Keratinocyte (primary cell): ENCODE results near the gene DNAJC17. TPM values are rescaled to one million over a fixed set of nuclear protein-coding genes. Genes with fewer than 3 reads are reported as not detected.

Experiments
- DNase-seq: peaks from one replicate; pipeline ENCODE4 v3.0.0-alpha.2; 2011; ENCODE audit warnings: low read depth, missing footprints, low spot score
- FAIRE-seq: peaks from 2 replicates; lab custom pipeline; 2011; peaks lifted over from hg19 to GRCh38; lab: Jason Lieb, UNC
- H2AFZ ChIP-seq: 2 replicates; pipeline ENCODE4 v1.6.0; 2012; ENCODE audit warnings: low read length, control low read depth, inconsistent platforms; ENCODE audit not compliant: control insufficient read depth
- H3K27ac ChIP-seq: 2 replicates; pipeline ENCODE4 v1.5.1; 2011; ENCODE audit warnings: low read length; ENCODE audit not compliant: control insufficient read depth, insufficient read depth
- H3K27me3 ChIP-seq: 3 replicates; pipeline ENCODE4 v1.6.0; 2011; ENCODE audit warnings: low read length; ENCODE audit not compliant: control insufficient read depth, insufficient read depth; ENCODE audit errors: extremely low read depth
- H3K36me3 ChIP-seq, 2 experiments: 2 replicates in 1 of 2; 3 replicates in 1 of 2; pipeline ENCODE4 v1.5.1; 2011; ENCODE audit warnings: low read length in 2 of 2, mild to moderate bottlenecking in 1 of 2; ENCODE audit not compliant: control insufficient read depth in 2 of 2, insufficient read depth in 2 of 2; ENCODE audit errors: extremely low read depth in 1 of 2
- H3K4me1 ChIP-seq: 3 replicates; pipeline ENCODE4 v1.5.1; 2011; ENCODE audit warnings: low read length; ENCODE audit not compliant: control insufficient read depth, insufficient read depth; ENCODE audit errors: extremely low read depth
- H3K4me2 ChIP-seq: 3 replicates; pipeline ENCODE4 v1.6.0; 2011; ENCODE audit warnings: low read depth, low read length; ENCODE audit not compliant: control insufficient read depth, insufficient read depth; ENCODE audit errors: extremely low read depth
- H3K4me3 ChIP-seq, 3 experiments: fragments of 200-600 bp in 1 of 3; sonication (generic) in 1 of 3; 2 replicates in 2 of 3; 3 replicates in 1 of 3; pipeline ENCODE4 v1.5.1; 2011 to 2016; ENCODE audit warnings: low read length in 3 of 3, mild to moderate bottlenecking in 3 of 3, control low read depth in 2 of 3, inconsistent platforms in 1 of 3, low read depth in 1 of 3, mixed read lengths in 1 of 3, mixed run types in 1 of 3, moderate library complexity in 1 of 3; ENCODE audit not compliant: control insufficient read depth in 2 of 3, insufficient read depth in 2 of 3; ENCODE audit errors: extremely low read depth in 1 of 3
- H3K79me2 ChIP-seq: 2 replicates; pipeline ENCODE4 v1.6.0; 2012; ENCODE audit warnings: low read length; ENCODE audit not compliant: control insufficient read depth, insufficient read depth
- H3K9ac ChIP-seq: 3 replicates; pipeline ENCODE4 v1.6.0; 2011; ENCODE audit warnings: low read length; ENCODE audit not compliant: control insufficient read depth, insufficient read depth; ENCODE audit errors: extremely low read depth
- H3K9me1 ChIP-seq: 3 replicates; pipeline ENCODE4 v1.6.0; 2011; ENCODE audit warnings: low read length; ENCODE audit not compliant: control insufficient read depth, insufficient read depth; ENCODE audit errors: extremely low read depth
- H3K9me3 ChIP-seq: 2 replicates; pipeline ENCODE4 v1.5.1; 2012; ENCODE audit warnings: low read depth, low read length; ENCODE audit not compliant: control insufficient read depth
- H4K20me1 ChIP-seq: 3 replicates; pipeline ENCODE4 v1.6.0; 2011; ENCODE audit warnings: low read length; ENCODE audit not compliant: control insufficient read depth, insufficient read depth; ENCODE audit errors: extremely low read depth
- EZH2 ChIP-seq: IDR thresholded peaks from one replicate; pipeline ENCODE4 v1.6.1; 2012; ENCODE audit warnings: inconsistent platforms, mild to moderate bottlenecking, low read length, moderate library complexity
- dilution Hi-C: fragments of 300-500 bp; cut with MboI; formaldehyde crosslinking; loops from one replicate; pipeline ENCODE4 v1.7.0; 2020; ENCODE audit warnings: low sequenced_read_pairs; ENCODE audit not compliant: extremely low pct_ligation_motif_present
- polyA plus RNA-seq, 5 experiments: library from polyadenylated mRNA; depleted of rRNA in 3 of 5; stranded (reverse) in 3 of 5; stranded (forward) in 1 of 5; unstranded in 1 of 5; fragments of >200 nt; gene quantifications; 1 replicate in 1 of 5; 2 replicates in 3 of 5; 3 replicates in 1 of 5; pipeline versions ENCODE4 v1.2.1 to v1.2.3, GENCODE V29; 2011 to 2012; ENCODE audit warnings: missing spikeins in 2 of 5, low read depth in 1 of 5, low replicate concordance in 1 of 5
- TF ChIP-seq, protein P1 (sequence below), 3 experiments: IDR thresholded peaks in 1 of 3; conservative IDR thresholded peaks in 1 of 3; optimal IDR thresholded peaks in 1 of 3; 2 replicates in 2 of 3; 3 replicates in 1 of 3; pipeline versions ENCODE3 to v1.5.1; 2011; ENCODE audit warnings: low read length in 3 of 3, mild to moderate bottlenecking in 3 of 3, moderate library complexity in 2 of 3, control low read depth in 1 of 3, inconsistent platforms in 1 of 3; ENCODE audit not compliant: insufficient read depth in 2 of 3; ENCODE audit errors: extremely low read depth in 1 of 3

The DNAJC17 gene
- polyA plus RNA-seq, 1 donor (not counting 4 experiments of a cell fraction or from before 2014, with no cell fraction given) = 35.3 TPM

DNA sequence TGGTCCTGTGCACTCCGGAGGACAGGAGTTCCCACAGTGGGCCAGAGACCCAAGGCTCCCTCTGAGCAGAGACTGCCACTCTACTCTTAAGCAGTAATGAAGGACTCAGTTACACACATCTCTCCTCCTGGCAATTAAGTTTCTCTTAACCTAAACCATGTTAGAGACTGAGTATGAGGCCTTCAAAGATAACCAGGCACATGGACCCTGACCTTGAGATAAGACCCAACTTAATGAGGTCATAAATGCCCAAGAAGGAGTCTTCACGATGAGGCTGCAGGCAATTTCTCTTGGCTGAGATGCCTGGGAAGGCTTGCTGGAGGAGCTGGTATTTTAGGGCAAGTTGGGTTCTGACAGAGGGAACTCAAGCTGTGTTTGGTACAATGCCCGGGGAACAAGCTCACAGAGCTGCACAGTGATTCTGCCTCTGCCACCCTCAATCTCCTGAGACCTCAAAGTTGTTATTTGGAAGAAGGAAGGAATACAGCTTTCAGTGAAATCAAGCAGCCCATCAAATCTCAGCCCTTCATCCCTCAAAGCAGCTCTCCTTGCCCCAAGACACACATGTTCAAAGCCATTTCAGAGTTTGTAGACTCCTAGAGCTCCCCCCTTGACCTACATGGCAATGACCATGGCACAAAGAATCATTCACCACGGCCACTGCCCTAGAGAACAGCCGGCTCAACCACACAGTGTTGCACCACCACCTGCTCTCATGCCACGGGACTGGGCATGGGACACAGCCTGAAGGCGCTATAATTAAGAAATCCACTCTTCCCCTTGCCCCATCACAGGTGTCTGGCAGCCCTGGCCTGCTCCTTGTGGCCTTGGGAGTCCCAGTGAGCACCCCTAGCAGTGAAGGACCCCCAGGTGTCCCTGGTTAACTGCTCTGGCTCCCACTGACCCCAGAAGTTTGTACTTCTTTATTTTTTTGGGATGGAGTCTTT, 59.3 kb downstream of the DNAJC17 start:
- Histone ChIP-seq H3K36me3 (peaks cover 28 to 65% of the 10 kb centered on the region in 2 experiments), H4K20me1 (no peaks in the 10 kb centered on the region), H3K27me3 (no peaks in the 10 kb centered on the region), H3K4me2 (no peak overlapping the region), H3K27ac (no peak overlapping the region), H3K79me2 (peaks cover 16% of the 10 kb centered on the region), H3K9me3 (no peaks in the 10 kb centered on the region), H3K4me1 (peaks cover 12% of the 10 kb centered on the region), H2AFZ (no peak overlapping the region), H3K9me1 (no peaks in the 10 kb centered on the region), H3K9ac (no peak overlapping the region), H3K4me3 (no peak overlapping the region)
- TF ChIP-seq, protein P1, sequence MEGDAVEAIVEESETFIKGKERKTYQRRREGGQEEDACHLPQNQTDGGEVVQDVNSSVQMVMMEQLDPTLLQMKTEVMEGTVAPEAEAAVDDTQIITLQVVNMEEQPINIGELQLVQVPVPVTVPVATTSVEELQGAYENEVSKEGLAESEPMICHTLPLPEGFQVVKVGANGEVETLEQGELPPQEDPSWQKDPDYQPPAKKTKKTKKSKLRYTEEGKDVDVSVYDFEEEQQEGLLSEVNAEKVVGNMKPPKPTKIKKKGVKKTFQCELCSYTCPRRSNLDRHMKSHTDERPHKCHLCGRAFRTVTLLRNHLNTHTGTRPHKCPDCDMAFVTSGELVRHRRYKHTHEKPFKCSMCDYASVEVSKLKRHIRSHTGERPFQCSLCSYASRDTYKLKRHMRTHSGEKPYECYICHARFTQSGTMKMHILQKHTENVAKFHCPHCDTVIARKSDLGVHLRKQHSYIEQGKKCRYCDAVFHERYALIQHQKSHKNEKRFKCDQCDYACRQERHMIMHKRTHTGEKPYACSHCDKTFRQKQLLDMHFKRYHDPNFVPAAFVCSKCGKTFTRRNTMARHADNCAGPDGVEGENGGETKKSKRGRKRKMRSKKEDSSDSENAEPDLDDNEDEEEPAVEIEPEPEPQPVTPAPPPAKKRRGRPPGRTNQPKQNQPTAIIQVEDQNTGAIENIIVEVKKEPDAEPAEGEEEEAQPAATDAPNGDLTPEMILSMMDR (optimal IDR thresholded peaks at IDR 0.05 in 1 of 3, IDR thresholded peaks at IDR 0.05 in 1 of 3, conservative IDR thresholded peaks at IDR 0.05 in 1 of 3; ENCODE audit: extremely low read depth in 1 of 3, insufficient read depth in 2 of 3, low read length in 3 of 3) = no peak
- TF ChIP-seq EZH2 = no peak
- FAIRE-seq (no peak), DNase-seq (no peak)
- dilution Hi-C loops = no loop called here

DNA sequence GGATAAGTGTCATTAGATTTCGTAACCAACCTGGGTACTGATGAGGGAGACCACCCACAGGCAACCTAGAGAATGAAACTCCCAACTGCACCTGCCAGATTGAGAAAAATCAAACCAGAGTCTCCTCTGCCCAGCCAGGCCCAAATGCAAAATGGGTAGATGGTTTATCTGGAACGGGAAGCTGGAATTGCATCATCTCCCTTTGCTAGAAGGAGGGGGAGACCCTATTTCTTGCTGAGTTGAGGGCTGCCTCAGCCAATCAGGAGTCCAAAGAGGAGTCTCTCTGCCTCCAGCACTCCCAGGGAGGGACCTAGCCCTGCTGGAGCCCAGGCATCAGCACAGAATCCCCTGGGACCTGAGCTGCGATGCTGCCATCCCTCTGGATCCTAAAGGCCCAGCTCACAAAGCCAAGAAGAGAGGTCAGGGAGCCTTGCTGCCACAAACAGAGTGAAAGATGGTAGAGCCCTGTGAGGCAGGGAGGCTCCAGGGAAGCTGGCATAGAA, 60.3 kb downstream of the DNAJC17 start:
- H3K4me3 ChIP-seq = no peak overlapping the region
- DNase-seq (no peak), FAIRE-seq (no peak)
- no peaks in the 10 kb centered on the region for H3K9me1 ChIP-seq
- H3K27ac ChIP-seq = no peak overlapping the region
- H3K9me3 ChIP-seq = no peaks in the 10 kb centered on the region
- H3K36me3 ChIP-seq = peaks cover 31 to 64% of the 10 kb centered on the region in 2 experiments
- dilution Hi-C loops = no loop called here
- H3K9ac ChIP-seq = no peak overlapping the region
- no peak overlapping the region for H2AFZ ChIP-seq
- no peak overlapping the region for H3K4me2 ChIP-seq
- TF ChIP-seq, protein P1 (optimal IDR thresholded peaks at IDR 0.05 in 1 of 3, IDR thresholded peaks at IDR 0.05 in 1 of 3, conservative IDR thresholded peaks at IDR 0.05 in 1 of 3; ENCODE audit: extremely low read depth in 1 of 3, insufficient read depth in 2 of 3, low read length in 3 of 3) = no peak
- no peak for TF ChIP-seq EZH2
- H3K79me2 ChIP-seq = peaks cover 6% of the 10 kb centered on the region
- no peaks in the 10 kb centered on the region for H4K20me1 ChIP-seq
- no peaks in the 10 kb centered on the region for H3K27me3 ChIP-seq
- peaks cover 12% of the 10 kb centered on the region for H3K4me1 ChIP-seq
